ENCODE data around the gene LRIG1. TPM values are rescaled to one million over a fixed set of nuclear protein-coding genes. Genes with fewer than 3 reads are reported as not detected.

The LRIG1 gene
- total RNA-seq, 1 experiment from 2014 or later = 17.2 TPM

DNA sequence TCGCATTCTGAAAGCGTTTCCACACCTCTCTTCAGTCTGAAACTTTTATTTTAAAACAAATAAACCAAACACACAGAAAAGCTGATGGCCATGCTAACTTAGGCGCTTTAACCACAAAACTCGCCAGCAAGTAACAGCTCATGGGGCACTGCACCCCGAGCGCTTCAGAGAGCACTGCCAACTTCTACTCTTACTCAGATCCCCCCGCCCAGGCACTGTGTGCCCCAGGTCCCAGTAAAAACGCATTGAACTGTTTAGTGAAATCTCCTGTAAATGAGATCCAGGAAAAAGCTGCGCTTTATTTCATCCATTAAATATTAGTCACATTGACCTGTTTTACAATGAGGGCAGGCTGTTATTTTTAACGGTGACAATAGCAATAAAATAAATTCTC lies 99.7 kb downstream of the LRIG1 start:
- H3K27ac Mint-ChIP-seq (ENCODE audit: low read depth, unreplicated experiment) = no peak overlapping the region
- no TSS peak for BruUV-seq (replicated peaks)

GRCh38 chr3:66400411-66401156 lies 100.2 kb downstream of the LRIG1 start:
- POLR2A ChIA-PET = interaction anchor here (0.5 kb wide), 1 partner anchor 44 kb away, joined by 3 read pairs; no protein-coding TSS in a partner anchor
- CTCF ChIA-PET = interaction anchor here (0.6 to 16.7 kb wide), 6 partner anchors 8 to 419 kb away, joined by 3 to 604 read pairs (median 4); no protein-coding TSS in a partner anchor
- BruUV-seq (replicated peaks) = no TSS peak
- no peaks in the 10 kb centered on the region for H3K9me3 Mint-ChIP-seq (ENCODE audit: unreplicated experiment)
- H3K4me3 Mint-ChIP-seq (ENCODE audit: unreplicated experiment) = no peak overlapping the region
- TF ChIP-seq, protein P1, sequence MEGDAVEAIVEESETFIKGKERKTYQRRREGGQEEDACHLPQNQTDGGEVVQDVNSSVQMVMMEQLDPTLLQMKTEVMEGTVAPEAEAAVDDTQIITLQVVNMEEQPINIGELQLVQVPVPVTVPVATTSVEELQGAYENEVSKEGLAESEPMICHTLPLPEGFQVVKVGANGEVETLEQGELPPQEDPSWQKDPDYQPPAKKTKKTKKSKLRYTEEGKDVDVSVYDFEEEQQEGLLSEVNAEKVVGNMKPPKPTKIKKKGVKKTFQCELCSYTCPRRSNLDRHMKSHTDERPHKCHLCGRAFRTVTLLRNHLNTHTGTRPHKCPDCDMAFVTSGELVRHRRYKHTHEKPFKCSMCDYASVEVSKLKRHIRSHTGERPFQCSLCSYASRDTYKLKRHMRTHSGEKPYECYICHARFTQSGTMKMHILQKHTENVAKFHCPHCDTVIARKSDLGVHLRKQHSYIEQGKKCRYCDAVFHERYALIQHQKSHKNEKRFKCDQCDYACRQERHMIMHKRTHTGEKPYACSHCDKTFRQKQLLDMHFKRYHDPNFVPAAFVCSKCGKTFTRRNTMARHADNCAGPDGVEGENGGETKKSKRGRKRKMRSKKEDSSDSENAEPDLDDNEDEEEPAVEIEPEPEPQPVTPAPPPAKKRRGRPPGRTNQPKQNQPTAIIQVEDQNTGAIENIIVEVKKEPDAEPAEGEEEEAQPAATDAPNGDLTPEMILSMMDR (IDR thresholded peaks at IDR 0.05; ENCODE audit: unreplicated experiment) = no peak
- H3K4me1 Mint-ChIP-seq (ENCODE audit: insufficient read depth, unreplicated experiment) = peaks cover 6% of the 10 kb centered on the region
- intact Hi-C loops (cut with micrococcal nuclease) = loop anchor here (10.0 kb wide), 1 partner anchor 126 kb away; no protein-coding TSS in a partner anchor
- H3K36me3 Mint-ChIP-seq (ENCODE audit: insufficient read depth, unreplicated experiment) = peaks cover 22% of the 10 kb centered on the region
- no peak overlapping the region for H3K27ac Mint-ChIP-seq (ENCODE audit: low read depth, unreplicated experiment)
- no peaks in the 10 kb centered on the region for H3K27me3 Mint-ChIP-seq (ENCODE audit: insufficient read depth, unreplicated experiment)
- no peak for DNase-seq (ENCODE audit: unreplicated experiment)

More for the DNA sequence above, 99.7 kb downstream of the LRIG1 start:
- ChIA-PET POLR2A (no interaction called here), CTCF (interaction anchor here (0.6 to 16.7 kb wide), 6 partner anchors 9 to 418 kb away, joined by 3 to 604 read pairs (median 4); no protein-coding TSS in a partner anchor)
- Mint-ChIP-seq H3K27me3 (ENCODE audit: insufficient read depth, unreplicated experiment) (no peaks in the 10 kb centered on the region), H3K36me3 (ENCODE audit: insufficient read depth, unreplicated experiment) (peaks cover 22% of the 10 kb centered on the region), H3K4me1 (ENCODE audit: insufficient read depth, unreplicated experiment) (peaks cover 6% of the 10 kb centered on the region), H3K4me3 (ENCODE audit: unreplicated experiment) (no peak overlapping the region), H3K9me3 (ENCODE audit: unreplicated experiment) (no peaks in the 10 kb centered on the region)
- TF ChIP-seq, protein P1 (IDR thresholded peaks at IDR 0.05; ENCODE audit: unreplicated experiment) = no peak
- DNase-seq (ENCODE audit: unreplicated experiment) = no peak
- intact Hi-C loops (cut with micrococcal nuclease) = loop anchor here (10.0 kb wide), 1 partner anchor 126 kb away; no protein-coding TSS in a partner anchor

DNA sequence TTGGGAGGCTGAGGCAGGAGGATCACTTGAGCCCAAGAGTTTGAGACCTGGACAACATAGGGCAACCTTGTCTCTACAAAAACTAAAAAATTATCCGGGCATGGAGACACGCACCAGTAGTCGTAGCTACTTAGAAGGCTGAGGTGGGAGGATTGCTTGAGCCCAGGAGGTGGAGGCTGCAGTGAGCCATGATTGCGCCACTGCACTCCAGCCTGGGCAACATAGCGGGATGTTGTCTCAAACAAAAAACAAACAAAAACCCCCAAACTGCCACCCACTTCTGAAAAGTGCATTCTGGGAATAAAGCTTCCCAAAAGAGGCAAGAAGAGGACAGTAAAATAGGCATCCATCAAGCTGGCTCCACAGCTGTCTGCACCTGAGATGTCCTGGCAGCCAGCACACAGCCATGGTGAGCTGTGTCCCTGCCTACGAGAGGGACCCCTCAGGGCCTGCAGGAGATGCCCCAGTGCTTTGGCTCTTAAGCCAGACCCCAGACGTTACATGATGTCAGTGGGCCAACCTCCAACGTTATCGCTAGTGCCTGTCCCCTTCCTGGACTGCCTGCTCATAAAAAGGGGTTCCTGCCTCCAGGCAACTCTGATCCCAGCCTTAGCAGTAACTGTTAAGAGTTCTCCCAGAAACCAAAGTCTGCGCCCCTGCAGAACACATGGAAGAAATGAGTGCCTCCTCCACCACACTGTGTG lies 101.1 kb downstream of the LRIG1 start:
- ChIA-PET POLR2A (no interaction called here), CTCF (interaction anchor here (0.6 to 16.7 kb wide), 4 partner anchors 8 to 420 kb away, joined by 3 to 604 read pairs (median 20); no protein-coding TSS in a partner anchor)
- H3K9me3 Mint-ChIP-seq (ENCODE audit: unreplicated experiment) = no peaks in the 10 kb centered on the region
- H3K36me3 Mint-ChIP-seq (ENCODE audit: insufficient read depth, unreplicated experiment) = peaks cover 22% of the 10 kb centered on the region
- H3K4me1 Mint-ChIP-seq (ENCODE audit: insufficient read depth, unreplicated experiment) = peaks cover 6% of the 10 kb centered on the region
- DNase-seq (ENCODE audit: unreplicated experiment) = no peak
- H3K4me3 Mint-ChIP-seq (ENCODE audit: unreplicated experiment) = no peak overlapping the region
- no peak overlapping the region for H3K27ac Mint-ChIP-seq (ENCODE audit: low read depth, unreplicated experiment)
- no peaks in the 10 kb centered on the region for H3K27me3 Mint-ChIP-seq (ENCODE audit: insufficient read depth, unreplicated experiment)
- TF ChIP-seq, protein P1 (IDR thresholded peaks at IDR 0.05; ENCODE audit: unreplicated experiment) = no peak
- BruUV-seq (replicated peaks) = no TSS peak
- intact Hi-C loops (cut with micrococcal nuclease) = loop anchor here (10.0 kb wide), 1 partner anchor 125 kb away; no protein-coding TSS in a partner anchor

Data from MCF 10A (cell line).